Vagina (tissue), 2 donors: Measurements from ENCODE around the gene PSMC3. TPM values are rescaled to one million over a fixed set of nuclear protein-coding genes. Genes with fewer than 3 reads are reported as not detected.

Source experiments
- DNase-seq, 2 donors: peaks; one replicate each; pipeline ENCODE4 v3.0.0-alpha.2; 2017; ENCODE audit errors: extremely low spot score in 2 of 2
- H3K27ac ChIP-seq: fragments of 200-600 bp; sonication (generic); one replicate; pipeline ENCODE4 v1.5.1; 2019
- H3K27me3 ChIP-seq: fragments of 200-600 bp; sonication (generic); one replicate; pipeline ENCODE4 v1.5.1; 2019
- H3K36me3 ChIP-seq, 2 donors: fragments of 200-600 bp; sonication (generic); one replicate each; pipeline ENCODE4 v1.5.1; 2017 to 2019
- H3K4me1 ChIP-seq: fragments of 200-600 bp; sonication (generic); one replicate; pipeline ENCODE4 v1.5.1; 2019
- H3K4me3 ChIP-seq, 2 donors: fragments of 200-600 bp; sonication (generic); 1 replicate in 1 of 2; 2 replicates in 1 of 2; pipeline ENCODE4 v1.5.1; 2016 to 2019
- H3K9me3 ChIP-seq: fragments of 200-600 bp; sonication (generic); one replicate; pipeline ENCODE4 v1.5.1; 2019
- CTCF ChIP-seq, 3 experiments: fragments of 450-650 bp in 2 of 3; fragments of 200-600 bp in 1 of 3; sonication (generic) in 1 of 3; IDR thresholded peaks; one replicate each; pipeline ENCODE4 v1.5.1; 2017 to 2019; ENCODE audit warnings: antibody characterized with exemption in 3 of 3, mild to moderate bottlenecking in 2 of 3, moderate library complexity in 2 of 3
- POLR2A ChIP-seq, 2 donors: fragments of 450-650 bp; IDR thresholded peaks; one replicate each; pipeline ENCODE4 v1.6.1; 2017; ENCODE audit warnings: antibody characterized with exemption in 2 of 2, mild to moderate bottlenecking in 2 of 2, moderate library complexity in 2 of 2
- POLR2AphosphoS5 ChIP-seq, 2 donors: sonication (generic); formaldehyde crosslinking; IDR thresholded peaks; one replicate each; pipeline ENCODE4 v1.9.0; 2017; ENCODE audit warnings: antibody characterized with exemption in 2 of 2, mild to moderate bottlenecking in 2 of 2, low read depth in 1 of 2; ENCODE audit not compliant: insufficient read depth in 1 of 2
- intact Hi-C: fragments of 100-400 bp; cut with DNase I; formaldehyde crosslinking; loops from one replicate; pipeline ENCODE4 v1.15.1; 2023
- total RNA-seq: library from RNA; depleted of rRNA; stranded (reverse); fragments of >200 nt; gene quantifications from one replicate; pipeline ENCODE4 v1.2.3, GENCODE V29; 2016

The PSMC3 gene
- total RNA-seq, 1 donor from 2014 or later = 89.6 TPM

GRCh38 chr11:47433157-47433556, 6.9 kb upstream of the PSMC3 start:
- TF ChIP-seq POLR2AphosphoS5 (IDR thresholded peaks at IDR 0.05; ENCODE audit: insufficient read depth in 1 of 2, low read depth in 1 of 2) (no peak), POLR2A (IDR thresholded peaks at IDR 0.05) (no peak), CTCF (IDR thresholded peaks at IDR 0.05) (no peak)
- H3K36me3 ChIP-seq = no peaks in the 10 kb centered on the region
- H3K4me1 ChIP-seq = no peaks in the 10 kb centered on the region
- no peak overlapping the region for H3K27ac ChIP-seq
- DNase-seq = no peak
- H3K4me3 ChIP-seq = no peak overlapping the region
- H3K9me3 ChIP-seq = no peaks in the 10 kb centered on the region
- H3K27me3 ChIP-seq = no peaks in the 10 kb centered on the region
- intact Hi-C loops = no loop called here

- TF ChIP-seq POLR2AphosphoS5 (IDR thresholded peaks at IDR 0.05; ENCODE audit: insufficient read depth in 1 of 2, low read depth in 1 of 2) = no peak
- TF ChIP-seq CTCF (IDR thresholded peaks at IDR 0.05) = no peak
- no peak for TF ChIP-seq POLR2A (IDR thresholded peaks at IDR 0.05)
- peaks cover 6% of the 10 kb centered on the region for H3K4me1 ChIP-seq
- no peak for DNase-seq
- no peaks in the 10 kb centered on the region for H3K27me3 ChIP-seq
- no peak overlapping the region for H3K27ac ChIP-seq
- intact Hi-C loops = no loop called here
- H3K36me3 ChIP-seq = no peaks in the 10 kb centered on the region
- H3K4me3 ChIP-seq = no peak overlapping the region
- H3K9me3 ChIP-seq = no peaks in the 10 kb centered on the region
Measured at GRCh38 chr11:47431356-47432083, 5.3 kb upstream of the PSMC3 start.

- intact Hi-C loops = no loop called here
- H3K4me3 ChIP-seq = no peak overlapping the region
Measured at GRCh38 chr11:47430524-47430923, 4.3 kb upstream of the PSMC3 start.

GRCh38 chr11:47425611-47426010, 628 bp downstream of the PSMC3 start:
- intact Hi-C loops = no loop called here
- H3K27ac ChIP-seq = peak overlapping the region; percentile 86
- DNase-seq = no peak
- peaks cover 21% of the 10 kb centered on the region for H3K4me1 ChIP-seq
- peak overlapping the region; percentile 80 to 86 for H3K4me3 ChIP-seq
- no peaks in the 10 kb centered on the region for H3K27me3 ChIP-seq
- H3K9me3 ChIP-seq = no peaks in the 10 kb centered on the region
- no peak for TF ChIP-seq POLR2AphosphoS5 (IDR thresholded peaks at IDR 0.05; ENCODE audit: insufficient read depth in 1 of 2, low read depth in 1 of 2)
- no peak for TF ChIP-seq POLR2A (IDR thresholded peaks at IDR 0.05)
- peaks cover 0 to 36% of the 10 kb centered on the region in 2 donors for H3K36me3 ChIP-seq

More at GRCh38 chr11:47430524-47430923, 4.3 kb upstream of the PSMC3 start:
- Histone ChIP-seq H3K9me3 (no peaks in the 10 kb centered on the region), H3K27me3 (no peaks in the 10 kb centered on the region), H3K36me3 (no peaks in the 10 kb centered on the region), H3K4me1 (peaks cover 6% of the 10 kb centered on the region), H3K27ac (no peak overlapping the region)
- no peak for TF ChIP-seq POLR2AphosphoS5 (IDR thresholded peaks at IDR 0.05; ENCODE audit: insufficient read depth in 1 of 2, low read depth in 1 of 2)
- no peak for DNase-seq

- no peak for DNase-seq
- Histone ChIP-seq H3K27me3 (no peaks in the 10 kb centered on the region), H3K4me3 (no peak overlapping the region), H3K9me3 (no peaks in the 10 kb centered on the region), H3K36me3 (peaks cover 0 to 64% of the 10 kb centered on the region in 2 donors), H3K4me1 (peaks cover 21% of the 10 kb centered on the region), H3K27ac (no peak overlapping the region)
- intact Hi-C loops = no loop called here
- TF ChIP-seq POLR2AphosphoS5 (IDR thresholded peaks at IDR 0.05; ENCODE audit: insufficient read depth in 1 of 2, low read depth in 1 of 2) = no peak
- no peak for TF ChIP-seq CTCF (IDR thresholded peaks at IDR 0.05)
Measured at GRCh38 chr11:47418454-47419259, 7.6 kb downstream of the PSMC3 start.
